Retinal pigment epithelial cell (primary cell): ENCODE results near the gene GLI1.
A peak's percentile ranks its signal among the peaks of the same experiment; 100 is the strongest.

Experiments used
- DNase-seq: peaks from one replicate; pipeline ENCODE4 v3.0.0-alpha.2; 2010; ENCODE audit warnings: low read depth
- H3K4me3 ChIP-seq: 2 replicates; pipeline ENCODE4 v1.5.1; 2011; ENCODE audit warnings: mild to moderate bottlenecking, low read length, control low read depth, moderate library complexity
- CTCF ChIP-seq: conservative IDR thresholded peaks from 2 replicates; pipeline ENCODE4 v1.5.1; 2011; ENCODE audit warnings: low read depth, low read length, control low read depth, inconsistent platforms

The GLI1 gene

GRCh38 chr12:57520053-57520818 is 60.7 kb downstream of the GLI1 start, which contains the start of gene DDIT3:
Gene DDIT3, minus strand, starts transcription at chr12:57520514. Its CDS starts 3,108 bp downstream, at chr12:57517406.
- peak within 1 kb of the TSS; percentile 100 for H3K4me3 ChIP-seq
- peak; percentile 91 for DNase-seq
- TF ChIP-seq CTCF: peak; percentile 11

GRCh38 chr12:57521525-57522010 is 62.0 kb downstream of the GLI1 start:
- peak; percentile 28 for DNase-seq
- peak; percentile 15 for TF ChIP-seq CTCF
- H3K4me3 ChIP-seq: no peak overlapping the region
